H1 (cell line): ENCODE results near the gene KIF26A. TPM values are rescaled to one million over a fixed set of nuclear protein-coding genes. Genes with fewer than 3 reads are reported as not detected.

ENCODE experiments used
- CTCF ChIP-seq, 3 experiments: IDR thresholded peaks; 1 replicate in 2 of 3; 2 replicates in 1 of 3; pipeline versions ENCODE4 v1.5.1 to v1.6.1; 2011; ENCODE audit warnings: low read length in 3 of 3, mild to moderate bottlenecking in 3 of 3, inconsistent platforms in 2 of 3, low read depth in 1 of 3, moderate library complexity in 1 of 3; ENCODE audit not compliant: insufficient read depth in 1 of 3; ENCODE audit errors: control extremely low read depth in 1 of 3
- GABPA ChIP-seq: IDR thresholded peaks from 2 replicates; pipeline ENCODE4 v1.6.1; 2011; ENCODE audit warnings: mild to moderate bottlenecking, low read length, moderate library complexity, borderline replicate concordance; ENCODE audit not compliant: insufficient read depth
- MAX ChIP-seq: IDR thresholded peaks from 2 replicates; pipeline ENCODE4 v1.6.1; 2012; ENCODE audit warnings: inconsistent platforms
- SAP30 ChIP-seq: fragments of 300-600 bp; sonication (generic); IDR thresholded peaks from 2 replicates; pipeline ENCODE4 v1.7.1; 2012; ENCODE audit warnings: low read length, moderate library complexity, mild to moderate bottlenecking, inconsistent platforms; ENCODE audit not compliant: insufficient read depth, insufficient replicate concordance
- SIN3A ChIP-seq, 2 experiments: IDR thresholded peaks in 1 of 2; conservative IDR thresholded peaks in 1 of 2; 2 replicates each; pipeline ENCODE4 v1.6.1; 2011 to 2012; ENCODE audit warnings: low read length in 2 of 2, improper control_type of control experiment in 1 of 2, low read depth in 1 of 2, mild to moderate bottlenecking in 1 of 2
- SIX5 ChIP-seq: IDR thresholded peaks from 2 replicates; pipeline ENCODE4 v1.6.1; 2011; ENCODE audit warnings: mild to moderate bottlenecking, low read depth, low read length
- SUZ12 ChIP-seq: fragments of 200-600 bp; sonication (generic); IDR thresholded peaks from 2 replicates; pipeline ENCODE4 v1.6.1; 2012; ENCODE audit warnings: mild to moderate bottlenecking, inconsistent platforms, low read length, moderate library complexity, mixed read lengths
- YY1 ChIP-seq: IDR thresholded peaks from 2 replicates; pipeline ENCODE4 v1.6.1; 2011; ENCODE audit warnings: low read depth, mild to moderate bottlenecking, low read length
- ZNF274 ChIP-seq: IDR thresholded peaks from 2 replicates; pipeline ENCODE4 v1.7.0; 2012; ENCODE audit warnings: low read length, borderline replicate concordance; ENCODE audit errors: extremely low read depth
- polyA plus RNA-seq, 7 experiments: library from polyadenylated mRNA; depleted of rRNA in 3 of 7; stranded (reverse) in 5 of 7; unstranded in 2 of 7; fragments of >200 nt in 5 of 7; fragments of 200-250 nt in 2 of 7; gene quantifications; 1 replicate in 5 of 7; 2 replicates in 1 of 7; 4 replicates in 1 of 7; pipeline versions ENCODE4 v1.2.1 to v1.2.3, GENCODE V29; 2011 to 2013; ENCODE audit warnings: missing spikeins in 2 of 7, mixed read lengths in 2 of 7
- total RNA-seq: library from RNA; stranded (reverse); fragmentation: NEBNext Ultra II Directional; extraction: Animal tissue kit (Norgen Biotek cat#: 25700); gene quantifications from 2 replicates; pipeline ENCODE4 v1.2.1, GENCODE V29; 2021

The KIF26A gene
- total and polyA plus RNA-seq, 2 of the 8 experiments (the other 6 are each of a cell fraction or from before 2014, with no cell fraction given): 11.5 to 41.6 TPM

GRCh38 chr14:104094709-104095425 lies 43.5 kb upstream of the KIF26A start (continued):
- TF ChIP-seq SIN3A (conservative IDR thresholded peaks at IDR 0.05 in 1 of 2, IDR thresholded peaks at IDR 0.05 in 1 of 2; ENCODE audit: low read depth in 1 of 2, low read length in 2 of 2) (no peak), MAX (peak; percentile 30; the same call in 1 of the 2 replicates), SIX5 (no peak), SAP30 (no peak), SUZ12 (no peak), ZNF274 (no peak), GABPA (peak; percentile 22; the same call in 1 of the 2 replicates), CTCF (IDR thresholded peaks at IDR 0.05; ENCODE audit: control extremely low read depth in 1 of 3, insufficient read depth in 1 of 3, low read depth in 1 of 3, low read length in 3 of 3) (peak in 2 of 3 experiments; percentile 87 to 94; a peak in 3 of 4 replicates), YY1 (peak; percentile 52; the same call in 1 of the 2 replicates)
